Measurements from ENCODE around the gene MEGF11. TPM values are rescaled to one million over a fixed set of nuclear protein-coding genes. Genes with fewer than 3 reads are reported as not detected.

The MEGF11 gene
- total RNA-seq, 1 experiment from 2014 or later, result not detected

DNA sequence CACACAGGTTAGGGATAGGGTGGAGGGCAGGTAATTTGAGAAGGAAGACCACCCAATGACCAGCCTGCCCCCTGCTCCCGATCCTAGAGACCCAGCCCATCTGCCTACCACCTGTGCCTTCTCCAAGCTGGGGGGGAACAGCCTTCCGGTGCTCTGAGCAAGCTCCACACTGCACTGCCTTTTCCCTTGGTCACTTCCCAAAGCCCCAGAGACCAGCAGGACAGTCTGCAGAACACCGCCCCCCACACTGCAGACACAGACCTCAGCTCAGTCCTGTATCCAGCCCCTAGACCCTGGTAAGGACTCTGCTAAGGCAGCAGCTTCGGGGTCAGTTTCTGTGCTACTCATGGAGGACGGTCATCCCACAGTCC is 156.9 kb downstream of the MEGF11 start:
- Histone ChIP-seq H3K9me2 (ENCODE audit: insufficient read depth) (no peaks in the 10 kb centered on the region), H3K4me1 (replicated peaks; ENCODE audit: insufficient read depth) (no peaks in the 10 kb centered on the region), H4K20me1 (ENCODE audit: insufficient read depth) (no peaks in the 10 kb centered on the region), H3F3A (ENCODE audit: insufficient read depth, low read depth) (no peaks in the 10 kb centered on the region), H3K79me2 (ENCODE audit: low read depth) (no peaks in the 10 kb centered on the region), H3K27ac (no peak overlapping the region), H2AFZ (no peak overlapping the region), H3K4me2 (no peak overlapping the region), H3K4me3 (no peak overlapping the region), H3K9me3 (ENCODE audit: insufficient read depth, low read depth) (no peaks in the 10 kb centered on the region), H3K36me3 (ENCODE audit: low read depth) (no peaks in the 10 kb centered on the region), H3K27me3 (ENCODE audit: insufficient read depth, low read depth) (peaks cover 23% of the 10 kb centered on the region)
- no TSS peak for BruUV-seq (replicated peaks)
- ChIA-PET POLR2A (ENCODE audit: unreplicated experiment) (no interaction called here), CTCF (no interaction called here)
- intact Hi-C loops (cut with micrococcal nuclease; ENCODE audit: unreplicated experiment), result no loop called here
- no peak for TF ChIP-seq CTCF (conservative IDR thresholded peaks at IDR 0.05)
- no peak for TF ChIP-seq EZH2 (IDR thresholded peaks at IDR 0.05; ENCODE audit: low read depth)
- DNase-seq, result no peak

DNA sequence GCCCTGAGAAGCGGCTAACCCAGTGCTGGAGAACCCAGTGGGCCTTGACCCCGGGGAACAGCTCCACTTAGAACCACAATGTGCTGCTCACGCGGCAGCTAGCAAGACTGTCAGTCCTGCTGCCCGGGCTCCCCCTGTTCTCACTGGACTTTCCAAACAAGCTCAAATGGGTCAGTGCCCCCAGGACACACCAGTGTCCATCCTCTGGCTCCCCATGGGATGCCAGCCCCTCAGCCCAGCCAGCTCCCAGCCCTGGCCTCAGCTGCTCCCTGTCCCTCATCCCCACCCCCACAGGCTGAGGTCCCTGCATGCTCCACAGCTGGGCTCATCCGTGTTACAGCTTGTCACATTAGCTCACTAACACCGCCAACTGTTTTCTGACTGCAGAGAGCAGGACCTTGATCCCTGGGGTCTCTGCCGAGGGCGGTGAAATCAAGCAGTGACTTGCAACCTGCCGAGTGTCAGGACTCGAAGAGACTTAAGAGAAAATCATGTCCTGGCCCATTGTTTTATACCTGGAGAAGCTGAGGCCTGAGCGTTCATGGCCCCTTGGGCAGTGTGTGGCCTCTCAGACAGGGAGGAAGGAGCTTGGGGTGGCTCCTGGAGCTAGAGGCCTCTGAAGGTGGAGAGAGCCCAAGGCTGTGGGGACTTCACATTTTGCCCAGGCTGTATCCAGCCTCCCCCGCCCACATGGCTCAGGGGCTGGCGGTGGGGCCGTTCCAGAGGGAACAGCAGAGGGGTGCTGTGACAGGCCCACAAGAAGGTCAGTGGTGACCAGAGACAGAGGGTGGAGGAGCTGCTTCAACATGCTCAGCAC is 157.5 kb downstream of the MEGF11 start:
- no peak for DNase-seq
- Histone ChIP-seq H4K20me1 (ENCODE audit: insufficient read depth) (no peaks in the 10 kb centered on the region), H3K27me3 (ENCODE audit: insufficient read depth, low read depth) (peaks cover 23% of the 10 kb centered on the region), H3K9me3 (ENCODE audit: insufficient read depth, low read depth) (no peaks in the 10 kb centered on the region), H3K4me2 (no peak overlapping the region), H3K79me2 (ENCODE audit: low read depth) (no peaks in the 10 kb centered on the region), H3K4me1 (replicated peaks; ENCODE audit: insufficient read depth) (no peaks in the 10 kb centered on the region), H3K27ac (no peak overlapping the region), H2AFZ (no peak overlapping the region), H3F3A (ENCODE audit: insufficient read depth, low read depth) (no peaks in the 10 kb centered on the region), H3K36me3 (ENCODE audit: low read depth) (no peaks in the 10 kb centered on the region), H3K9me2 (ENCODE audit: insufficient read depth) (no peaks in the 10 kb centered on the region), H3K4me3 (no peak overlapping the region)
- ChIA-PET CTCF (no interaction called here), POLR2A (ENCODE audit: unreplicated experiment) (no interaction called here)
- TF ChIP-seq CTCF (conservative IDR thresholded peaks at IDR 0.05) (no peak), EZH2 (IDR thresholded peaks at IDR 0.05; ENCODE audit: low read depth) (no peak)
- BruUV-seq (replicated peaks), result no TSS peak
- intact Hi-C loops (cut with micrococcal nuclease; ENCODE audit: unreplicated experiment), result no loop called here

DNA sequence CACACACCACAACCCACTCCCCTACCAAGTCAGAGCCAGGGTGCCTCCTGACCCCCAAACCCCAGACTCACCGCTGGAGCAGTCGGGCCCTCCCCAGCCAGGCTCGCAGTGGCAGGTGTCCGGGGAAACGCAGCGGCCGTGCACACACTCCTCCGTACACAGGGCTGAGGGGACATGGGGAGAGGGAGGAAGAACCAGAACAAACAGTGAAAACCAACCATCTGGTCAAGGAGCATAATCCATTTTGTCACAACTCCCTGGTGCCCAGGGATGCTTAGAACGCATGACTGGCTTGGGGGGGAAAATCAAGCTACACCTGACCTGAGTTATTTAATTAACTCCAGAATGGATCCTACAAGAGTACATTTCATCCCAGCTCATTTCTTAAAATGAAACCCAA is 159.2 kb downstream of the MEGF11 start:
- no TSS peak for BruUV-seq (replicated peaks)
- Histone ChIP-seq H3K9me3 (ENCODE audit: insufficient read depth, low read depth) (no peaks in the 10 kb centered on the region), H3K36me3 (ENCODE audit: low read depth) (no peaks in the 10 kb centered on the region), H3K4me1 (replicated peaks; ENCODE audit: insufficient read depth) (no peaks in the 10 kb centered on the region), H3K27me3 (ENCODE audit: insufficient read depth, low read depth) (peaks cover 23% of the 10 kb centered on the region), H3K4me3 (no peak overlapping the region), H2AFZ (no peak overlapping the region), H3K27ac (no peak overlapping the region), H3K79me2 (ENCODE audit: low read depth) (no peaks in the 10 kb centered on the region), H3K4me2 (no peak overlapping the region), H3F3A (ENCODE audit: insufficient read depth, low read depth) (no peaks in the 10 kb centered on the region), H3K9me2 (ENCODE audit: insufficient read depth) (no peaks in the 10 kb centered on the region), H4K20me1 (ENCODE audit: insufficient read depth) (no peaks in the 10 kb centered on the region)
- ChIA-PET CTCF (no interaction called here), POLR2A (ENCODE audit: unreplicated experiment) (no interaction called here)
- no peak for TF ChIP-seq CTCF (conservative IDR thresholded peaks at IDR 0.05)
- DNase-seq, result no peak
- intact Hi-C loops (cut with micrococcal nuclease; ENCODE audit: unreplicated experiment), result no loop called here
